GM06990 (cell line): ENCODE results near the gene PKP1.

Experiments
- DNase-seq: peaks from one replicate; pipeline ENCODE4 v3.0.0-alpha.2; 2011; ENCODE audit not compliant: insufficient read length; ENCODE audit errors: extremely low read depth
- H3K27me3 ChIP-seq: replicated peaks from 2 replicates; pipeline ENCODE4 v1.6.0; 2011; ENCODE audit warnings: low read length; ENCODE audit not compliant: control insufficient read depth, insufficient read depth
- H3K36me3 ChIP-seq: 2 replicates; pipeline ENCODE4 v1.5.1; 2011; ENCODE audit warnings: low read length; ENCODE audit not compliant: control insufficient read depth, insufficient read depth
- H3K4me3 ChIP-seq: replicated peaks from 2 replicates; pipeline ENCODE4 v1.5.1; 2011; ENCODE audit warnings: low read depth, mild to moderate bottlenecking, control low read depth, low read length
- TF ChIP-seq, protein P1 (sequence below): IDR thresholded peaks from 2 replicates; pipeline ENCODE4 v1.5.1; 2011; ENCODE audit warnings: low read length, control low read depth, mild to moderate bottlenecking, inconsistent platforms; ENCODE audit not compliant: insufficient read depth, poor library complexity, severe bottlenecking

The PKP1 gene

DNA sequence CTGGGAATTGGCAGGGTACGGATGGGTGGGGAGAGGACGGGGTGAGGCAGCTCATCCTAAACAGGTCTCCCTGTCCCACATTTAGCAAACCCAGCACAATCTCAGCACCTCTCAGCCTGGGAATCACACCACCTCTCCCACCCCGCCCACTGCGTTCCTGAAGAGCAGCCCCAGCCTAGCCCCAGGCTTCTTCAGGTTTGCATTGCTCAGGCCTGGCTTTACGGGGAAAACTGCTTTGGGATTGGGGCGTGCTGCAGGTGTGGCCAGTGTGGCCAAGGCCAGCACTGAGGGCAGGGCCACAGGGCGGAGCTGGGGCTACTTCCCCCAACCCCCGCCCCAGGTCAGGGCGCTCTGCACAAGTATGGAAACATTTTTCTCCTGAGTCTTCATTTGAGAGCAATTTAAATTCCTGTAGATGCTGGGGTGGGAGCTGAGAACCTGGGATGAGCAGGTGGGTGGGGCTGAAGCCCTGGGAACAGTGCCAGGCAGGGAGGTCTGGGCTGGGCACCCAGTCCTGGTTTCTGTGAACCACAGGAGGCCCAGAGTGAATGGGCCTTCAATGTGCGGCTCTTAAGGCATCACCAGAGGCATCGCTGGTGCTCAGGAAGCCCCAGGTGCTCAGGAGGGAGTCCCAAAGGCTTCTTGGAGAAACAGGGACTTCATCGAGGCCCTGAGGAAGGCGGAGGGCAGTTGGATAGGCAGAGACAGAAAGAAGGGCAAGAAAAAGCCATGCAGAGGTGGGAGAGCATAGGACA, 70.1 kb downstream of the PKP1 start:
- DNase-seq, result no peak
- TF ChIP-seq, protein P1, sequence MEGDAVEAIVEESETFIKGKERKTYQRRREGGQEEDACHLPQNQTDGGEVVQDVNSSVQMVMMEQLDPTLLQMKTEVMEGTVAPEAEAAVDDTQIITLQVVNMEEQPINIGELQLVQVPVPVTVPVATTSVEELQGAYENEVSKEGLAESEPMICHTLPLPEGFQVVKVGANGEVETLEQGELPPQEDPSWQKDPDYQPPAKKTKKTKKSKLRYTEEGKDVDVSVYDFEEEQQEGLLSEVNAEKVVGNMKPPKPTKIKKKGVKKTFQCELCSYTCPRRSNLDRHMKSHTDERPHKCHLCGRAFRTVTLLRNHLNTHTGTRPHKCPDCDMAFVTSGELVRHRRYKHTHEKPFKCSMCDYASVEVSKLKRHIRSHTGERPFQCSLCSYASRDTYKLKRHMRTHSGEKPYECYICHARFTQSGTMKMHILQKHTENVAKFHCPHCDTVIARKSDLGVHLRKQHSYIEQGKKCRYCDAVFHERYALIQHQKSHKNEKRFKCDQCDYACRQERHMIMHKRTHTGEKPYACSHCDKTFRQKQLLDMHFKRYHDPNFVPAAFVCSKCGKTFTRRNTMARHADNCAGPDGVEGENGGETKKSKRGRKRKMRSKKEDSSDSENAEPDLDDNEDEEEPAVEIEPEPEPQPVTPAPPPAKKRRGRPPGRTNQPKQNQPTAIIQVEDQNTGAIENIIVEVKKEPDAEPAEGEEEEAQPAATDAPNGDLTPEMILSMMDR, result no peak

DNA sequence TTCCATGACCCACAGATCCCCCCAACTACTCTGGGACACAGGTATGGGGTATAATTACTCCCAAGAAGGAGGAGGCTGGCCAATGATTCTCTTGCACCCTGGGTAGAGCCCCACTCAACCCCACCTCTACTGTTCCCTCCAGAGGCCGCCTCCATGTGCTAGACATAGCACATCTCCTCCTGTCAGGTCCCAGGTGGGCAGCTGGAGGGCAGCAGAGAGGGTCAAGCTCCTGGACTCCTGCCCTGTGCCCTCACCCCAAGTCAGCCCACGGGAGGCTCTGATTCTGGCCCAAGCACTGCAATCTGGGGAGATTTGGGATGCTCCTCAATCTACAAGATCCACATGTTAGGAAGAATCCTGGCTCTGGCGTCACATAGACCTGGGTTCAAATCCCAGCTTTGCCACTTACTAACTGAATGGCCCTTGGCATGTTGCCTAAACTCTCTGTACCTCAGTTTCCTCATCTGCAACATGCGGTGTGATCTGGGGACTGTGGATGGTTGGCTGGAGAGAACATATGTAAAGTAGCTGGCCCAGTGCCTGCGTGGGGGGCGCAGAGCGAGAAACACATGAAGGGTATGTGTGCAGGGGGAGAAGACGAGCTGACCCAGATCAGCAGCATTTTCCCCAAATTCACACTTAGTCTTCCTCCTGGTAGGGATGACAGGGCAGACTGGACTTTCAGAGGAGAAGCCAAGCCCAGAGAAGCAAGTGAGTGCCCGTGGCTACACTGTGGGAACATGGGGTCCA, 71.0 kb downstream of the PKP1 start:
- Histone ChIP-seq H3K4me3 (no peak overlapping the region), H3K27me3 (peaks cover 1% of the 10 kb centered on the region), H3K36me3 (no peaks in the 10 kb centered on the region)
- DNase-seq, result no peak
- TF ChIP-seq, protein P1, result no peak

More for the DNA sequence above, 70.1 kb downstream of the PKP1 start:
- Histone ChIP-seq H3K36me3 (no peaks in the 10 kb centered on the region), H3K4me3 (no peak overlapping the region), H3K27me3 (peaks cover 1% of the 10 kb centered on the region)

DNA sequence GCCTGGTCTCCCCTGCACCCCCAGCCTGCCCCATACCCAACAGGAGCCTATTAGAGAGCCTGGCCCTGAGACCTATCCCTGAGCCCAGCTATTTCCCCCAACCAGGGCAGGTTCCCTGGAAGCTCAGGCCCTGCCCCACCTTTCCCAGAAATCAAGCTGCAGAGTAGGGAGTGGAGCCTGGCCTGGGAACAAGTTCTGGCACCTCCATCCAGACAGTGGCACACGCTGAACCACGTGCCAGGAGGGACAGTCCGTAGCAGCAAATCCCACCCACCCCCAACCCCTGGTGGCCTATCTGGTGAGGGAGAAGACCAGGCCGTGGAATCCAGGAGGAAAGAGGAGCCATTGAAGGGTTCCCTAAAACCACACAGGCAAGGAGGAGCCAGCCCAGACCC, 71.6 kb downstream of the PKP1 start:
- TF ChIP-seq, protein P1, result no peak
- Histone ChIP-seq H3K4me3 (no peak overlapping the region), H3K27me3 (peaks cover 1% of the 10 kb centered on the region), H3K36me3 (no peaks in the 10 kb centered on the region)
- DNase-seq, result no peak

DNA sequence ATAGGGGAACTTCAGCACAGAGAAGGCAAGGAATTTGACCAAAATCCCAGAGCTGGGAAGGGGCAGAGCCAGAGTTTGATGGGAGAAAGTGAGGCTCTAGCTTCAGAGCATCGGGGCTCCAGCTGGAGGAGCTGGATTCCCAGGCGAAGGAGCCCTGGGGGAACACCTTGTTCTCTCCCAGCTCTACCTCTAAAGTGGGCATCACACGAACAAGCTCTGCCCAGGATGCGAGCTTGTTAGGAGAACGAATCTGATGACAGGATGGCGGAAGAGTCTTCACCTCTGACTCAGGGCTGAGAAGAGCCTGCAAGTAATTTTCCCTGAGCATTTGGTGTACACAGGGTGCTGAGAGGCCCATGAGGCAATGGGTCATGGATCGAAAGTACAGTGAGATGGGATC, 72.2 kb downstream of the PKP1 start:
- H3K36me3 ChIP-seq, result no peaks in the 10 kb centered on the region
- TF ChIP-seq, protein P1, result no peak
- no peak overlapping the region for H3K4me3 ChIP-seq
- DNase-seq, result no peak
- H3K27me3 ChIP-seq, result peaks cover 1% of the 10 kb centered on the region

DNA sequence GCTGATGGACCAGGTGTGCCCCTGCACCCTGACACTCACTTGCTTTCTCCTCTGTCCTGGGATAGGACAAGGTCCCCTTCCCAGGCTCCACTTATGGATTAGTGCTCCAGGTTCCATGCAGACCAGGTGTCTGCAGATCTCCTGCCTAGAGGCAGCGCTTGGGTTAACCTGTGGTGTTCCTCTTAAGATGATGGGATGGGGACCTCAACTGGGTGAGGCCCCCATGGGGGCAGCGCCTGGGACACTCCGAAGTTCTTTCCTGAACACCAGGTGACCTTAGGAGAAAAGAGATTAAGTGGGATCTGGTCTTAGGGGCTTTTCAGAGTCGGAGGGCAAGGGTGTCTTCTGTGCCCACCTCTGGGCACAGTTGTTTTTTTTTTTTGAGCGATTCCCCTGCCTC, 72.9 kb downstream of the PKP1 start:
- Histone ChIP-seq H3K36me3 (no peaks in the 10 kb centered on the region), H3K27me3 (peaks cover 1% of the 10 kb centered on the region), H3K4me3 (no peak overlapping the region)
- no peak for DNase-seq
- TF ChIP-seq, protein P1, result no peak
